ENCODE measurements around the gene PDP2.

DNA sequence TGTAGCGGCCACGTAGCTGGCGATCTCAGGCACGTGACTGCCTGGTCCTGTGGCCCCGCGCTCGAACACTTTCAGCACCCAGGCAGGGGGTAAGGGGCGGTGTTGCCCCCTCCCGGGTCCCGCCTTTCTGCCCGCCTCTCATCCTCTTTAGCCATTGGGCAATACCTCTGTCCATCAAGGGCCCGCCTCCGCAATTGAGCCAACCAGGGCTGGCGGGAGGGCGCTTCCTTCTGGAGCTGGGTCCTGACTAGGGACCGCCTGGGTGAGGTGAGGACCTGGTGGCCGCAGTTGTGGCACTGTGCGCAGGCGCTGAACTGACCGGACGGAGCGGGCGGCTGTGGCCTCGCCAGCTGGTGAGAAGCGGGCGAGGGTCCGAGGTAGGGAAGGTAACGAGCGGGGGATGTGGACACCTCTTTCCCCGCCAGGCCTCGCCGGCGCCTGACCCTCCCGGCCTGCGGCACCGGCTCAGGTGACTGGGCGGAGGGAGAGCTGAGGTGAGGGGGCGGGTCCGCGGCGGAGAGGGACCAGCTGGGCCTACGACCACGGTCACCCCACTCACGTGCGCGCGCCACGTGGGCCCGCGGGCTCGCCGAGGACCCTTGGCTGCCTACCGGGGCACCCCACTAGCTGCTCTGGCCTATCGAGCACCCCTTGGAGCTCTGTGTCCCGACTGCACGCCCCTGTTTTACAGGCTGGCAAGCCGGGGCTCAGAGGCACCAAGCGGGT is at the start of gene PDP2:
- TF ChIP-seq, protein P1, sequence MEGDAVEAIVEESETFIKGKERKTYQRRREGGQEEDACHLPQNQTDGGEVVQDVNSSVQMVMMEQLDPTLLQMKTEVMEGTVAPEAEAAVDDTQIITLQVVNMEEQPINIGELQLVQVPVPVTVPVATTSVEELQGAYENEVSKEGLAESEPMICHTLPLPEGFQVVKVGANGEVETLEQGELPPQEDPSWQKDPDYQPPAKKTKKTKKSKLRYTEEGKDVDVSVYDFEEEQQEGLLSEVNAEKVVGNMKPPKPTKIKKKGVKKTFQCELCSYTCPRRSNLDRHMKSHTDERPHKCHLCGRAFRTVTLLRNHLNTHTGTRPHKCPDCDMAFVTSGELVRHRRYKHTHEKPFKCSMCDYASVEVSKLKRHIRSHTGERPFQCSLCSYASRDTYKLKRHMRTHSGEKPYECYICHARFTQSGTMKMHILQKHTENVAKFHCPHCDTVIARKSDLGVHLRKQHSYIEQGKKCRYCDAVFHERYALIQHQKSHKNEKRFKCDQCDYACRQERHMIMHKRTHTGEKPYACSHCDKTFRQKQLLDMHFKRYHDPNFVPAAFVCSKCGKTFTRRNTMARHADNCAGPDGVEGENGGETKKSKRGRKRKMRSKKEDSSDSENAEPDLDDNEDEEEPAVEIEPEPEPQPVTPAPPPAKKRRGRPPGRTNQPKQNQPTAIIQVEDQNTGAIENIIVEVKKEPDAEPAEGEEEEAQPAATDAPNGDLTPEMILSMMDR (optimal IDR thresholded peaks at IDR 0.05 in 1 of 3, IDR thresholded peaks at IDR 0.05 in 1 of 3, conservative IDR thresholded peaks at IDR 0.05 in 1 of 3; ENCODE audit: extremely low read depth in 1 of 3, insufficient read depth in 2 of 3, low read length in 3 of 3): no peak
- no peak for TF ChIP-seq EZH2 (IDR thresholded peaks at IDR 0.05; ENCODE audit: low read length)
